Activated effector memory CD4-positive, alpha-beta T cell treated with anti-CD3 and anti-CD28 coated beads, Interleukin-2, amount 50 U/mL, for 16 hours (primary cell): ENCODE results near the gene KCP.
"Not testable (repeated sequence)": the region's sequence is repeated elsewhere in the genome, so short reads cannot be mapped to it uniquely, and the experiment has no call there.

Experiments
- DNase-seq: peaks from one replicate; pipeline ENCODE4 v3.0.0-alpha.2; 2020

The KCP gene

GRCh38 chr7:128910569-128910945, at the start of gene KCP:
Gene KCP (minus strand): TSS chr7:128910709. CDS start chr7:128910676, 33 bp downstream.
- DNase-seq, result no peak

DNA sequence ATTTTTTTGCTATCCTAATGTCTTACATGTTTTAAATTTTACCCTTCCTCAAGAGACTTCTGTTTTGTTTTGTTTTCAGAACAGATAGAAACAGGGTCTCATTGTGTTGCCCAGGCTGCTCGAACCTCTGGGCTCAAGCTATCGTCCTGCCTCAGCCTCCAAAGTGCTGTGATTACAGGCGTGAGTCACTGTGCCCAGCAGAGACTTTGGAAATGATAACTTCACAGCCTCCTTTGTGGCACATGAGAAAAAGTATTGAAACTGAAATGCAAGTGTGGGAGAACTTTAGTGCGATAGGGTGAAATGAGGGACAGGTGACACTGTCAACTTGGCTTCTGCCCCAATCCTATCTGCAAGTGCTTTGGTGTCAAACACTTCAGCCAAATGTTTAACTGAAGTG, 48.8 kb upstream of the KCP start:
- no peak for DNase-seq

- DNase-seq, result no peak
These were observed 45.5 kb upstream of the KCP start for GRCh38 chr7:128955981-128956380.

DNA sequence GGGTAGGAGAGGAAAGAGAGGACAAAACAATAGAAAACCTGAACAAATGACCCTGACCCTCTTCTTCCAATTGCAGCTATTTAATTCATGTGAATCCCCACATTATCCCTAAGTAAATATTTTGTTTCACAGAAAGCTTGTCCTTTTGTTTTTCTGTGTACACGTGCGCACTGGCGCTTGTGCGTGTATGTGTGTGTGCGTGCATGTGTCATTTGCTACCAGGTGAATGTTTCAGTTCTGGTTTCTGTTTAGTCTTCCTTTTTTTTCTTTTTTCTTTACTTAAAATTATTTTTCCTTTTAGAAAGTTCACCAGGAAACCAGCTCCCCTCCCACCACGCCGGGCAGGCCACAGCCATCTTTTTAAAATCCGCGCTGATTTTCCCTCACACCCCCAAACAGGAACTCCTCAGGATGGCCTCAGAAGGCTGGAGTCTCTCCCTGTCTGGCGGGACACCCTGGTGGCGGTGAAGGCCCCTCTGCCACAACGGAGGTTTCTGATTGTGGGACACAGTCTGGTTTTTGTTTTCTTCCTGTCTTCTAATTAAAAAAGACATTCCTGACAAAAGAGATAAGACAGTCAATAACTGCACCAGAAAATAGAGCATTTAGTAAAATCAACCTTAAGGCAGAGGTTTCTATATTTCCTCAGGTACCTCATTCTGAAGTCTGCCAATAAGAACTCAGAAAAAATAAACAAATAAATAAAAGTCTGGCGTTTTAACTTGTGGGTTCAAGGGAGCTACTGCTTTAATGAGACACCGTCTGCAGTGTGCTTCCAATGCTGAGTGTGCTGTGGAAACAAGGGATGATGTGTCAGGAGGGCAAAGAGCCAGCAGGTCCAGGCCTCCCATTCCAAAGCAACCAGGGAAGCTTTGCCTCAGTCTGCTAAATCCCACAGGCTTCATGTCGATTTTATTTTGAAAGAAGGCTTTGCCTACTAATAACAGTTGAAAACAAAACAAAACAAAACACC, 44.6 kb upstream of the KCP start:
- no peak for DNase-seq

GRCh38 chr7:128954150-128954549, 43.6 kb upstream of the KCP start:
- no peak for DNase-seq

- no peak for DNase-seq
These were observed 40.8 kb upstream of the KCP start for GRCh38 chr7:128951296-128951695.

DNA sequence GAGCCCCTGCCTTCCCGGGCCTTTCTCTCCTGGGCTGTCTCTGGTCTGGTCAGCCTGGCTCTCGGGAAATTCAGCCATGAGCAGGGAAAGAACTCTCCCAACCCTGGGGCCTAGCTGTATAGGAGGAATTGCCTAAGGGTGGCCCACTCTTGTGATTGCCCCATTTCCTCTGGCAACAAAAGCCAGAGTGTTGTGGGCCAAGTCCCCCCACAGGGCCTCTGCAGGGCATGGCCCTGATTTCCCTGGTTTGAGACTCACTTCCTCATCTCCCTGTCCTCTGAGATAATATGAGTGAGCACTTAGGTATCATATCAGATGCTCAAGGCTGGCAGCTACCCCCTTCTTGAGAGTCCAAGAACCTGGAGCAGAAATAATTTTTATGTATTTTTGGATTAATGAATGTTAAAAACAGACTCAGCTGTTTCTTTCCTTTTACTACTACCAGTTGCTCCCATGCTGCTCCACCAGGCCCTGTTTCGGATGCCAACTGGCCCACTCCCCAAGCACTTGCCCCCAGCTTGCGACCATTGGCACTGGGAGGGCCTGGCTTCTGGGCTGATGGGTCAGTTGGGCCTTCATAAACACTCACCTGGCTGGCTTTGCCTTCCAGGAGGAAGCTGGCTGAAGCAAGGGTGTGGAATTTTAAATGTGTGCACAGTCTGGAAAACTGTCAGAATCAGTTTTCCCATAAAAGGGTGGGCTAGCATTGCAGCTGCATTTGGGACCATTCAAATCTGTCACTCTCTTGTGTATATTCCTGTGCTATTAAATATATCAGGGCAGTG, 38.7 kb upstream of the KCP start:
- DNase-seq, result no peak

DNA sequence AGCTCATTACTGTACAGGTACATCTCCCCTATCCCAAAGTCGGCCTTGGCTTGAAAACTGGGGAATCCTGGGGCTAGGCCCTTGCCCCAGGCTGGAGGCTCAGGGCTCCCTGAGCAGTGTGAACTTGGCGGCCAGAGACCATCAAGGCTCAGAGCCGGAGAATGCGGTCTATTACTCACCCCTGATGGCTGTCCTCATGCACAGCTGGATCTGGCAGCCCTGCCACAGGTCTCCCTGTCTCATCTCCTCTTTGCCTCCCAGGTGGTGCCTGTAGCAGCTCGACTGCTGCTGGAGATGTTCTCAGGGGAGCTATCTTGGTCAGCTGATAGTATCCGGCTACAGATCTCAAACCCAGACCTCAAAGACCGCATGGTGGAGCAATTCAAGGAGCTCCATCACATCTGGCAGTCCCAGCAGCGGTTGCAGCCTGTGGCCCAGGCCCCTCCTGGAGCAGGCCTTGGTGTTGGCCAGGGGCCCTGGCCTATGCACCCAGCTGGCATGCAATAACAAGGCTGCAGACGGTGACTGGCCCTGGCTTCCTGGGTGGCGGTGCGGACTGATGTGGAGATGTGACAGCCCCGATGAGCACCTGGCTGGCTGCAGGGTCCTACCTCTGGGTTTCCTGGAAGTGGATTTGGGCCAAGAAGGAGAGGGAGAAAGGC, 37.9 kb upstream of the KCP start:
- no peak for DNase-seq

DNA sequence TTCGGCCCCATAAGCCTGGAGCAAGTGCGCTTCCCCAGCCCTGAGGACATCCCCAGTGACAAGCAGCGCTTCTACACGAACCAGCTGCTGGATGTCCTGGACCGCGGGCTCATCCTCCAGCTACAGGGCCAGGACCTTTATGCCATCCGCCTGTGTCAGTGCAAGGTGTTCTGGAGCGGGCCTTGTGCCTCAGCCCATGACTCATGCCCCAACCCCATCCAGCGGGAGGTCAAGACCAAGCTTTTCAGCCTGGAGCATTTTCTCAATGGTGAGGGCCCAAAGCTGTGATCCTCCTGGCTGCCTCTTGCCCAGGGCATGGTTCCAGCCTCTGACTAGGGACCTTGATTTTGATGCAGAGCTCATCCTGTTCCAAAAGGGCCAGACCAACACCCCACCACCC, 37.3 kb upstream of the KCP start:
- no peak for DNase-seq

- DNase-seq, result no peak
These were observed 36.7 kb upstream of the KCP start for GRCh38 chr7:128946936-128947830.

GRCh38 chr7:128945668-128946366, 35.3 kb upstream of the KCP start:
- DNase-seq, result no peak

GRCh38 chr7:128944487-128945236, 34.2 kb upstream of the KCP start:
- no peak for DNase-seq

DNA sequence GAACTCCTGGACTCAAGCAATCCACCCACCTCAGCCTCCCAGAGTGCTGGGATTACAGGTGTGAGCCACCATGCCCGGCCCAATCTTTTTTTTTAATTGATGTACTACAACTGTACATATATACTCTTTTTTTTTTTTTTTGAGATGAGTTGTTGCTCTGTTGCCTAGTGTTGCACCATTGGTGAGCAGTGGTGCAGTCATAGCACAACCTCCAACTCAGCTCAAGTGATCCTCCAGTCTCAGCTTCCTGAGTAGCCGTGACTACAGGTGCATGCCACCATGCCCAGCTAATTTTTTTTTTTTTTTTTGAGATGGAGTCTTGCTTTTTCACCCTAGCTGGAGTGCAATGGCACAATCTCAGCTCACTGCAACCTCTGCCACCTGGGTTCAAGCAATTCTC, 32.7 kb upstream of the KCP start:
- not testable (repeated sequence) for DNase-seq

GRCh38 chr7:128941946-128942526, 31.5 kb upstream of the KCP start:
- no peak for DNase-seq

DNA sequence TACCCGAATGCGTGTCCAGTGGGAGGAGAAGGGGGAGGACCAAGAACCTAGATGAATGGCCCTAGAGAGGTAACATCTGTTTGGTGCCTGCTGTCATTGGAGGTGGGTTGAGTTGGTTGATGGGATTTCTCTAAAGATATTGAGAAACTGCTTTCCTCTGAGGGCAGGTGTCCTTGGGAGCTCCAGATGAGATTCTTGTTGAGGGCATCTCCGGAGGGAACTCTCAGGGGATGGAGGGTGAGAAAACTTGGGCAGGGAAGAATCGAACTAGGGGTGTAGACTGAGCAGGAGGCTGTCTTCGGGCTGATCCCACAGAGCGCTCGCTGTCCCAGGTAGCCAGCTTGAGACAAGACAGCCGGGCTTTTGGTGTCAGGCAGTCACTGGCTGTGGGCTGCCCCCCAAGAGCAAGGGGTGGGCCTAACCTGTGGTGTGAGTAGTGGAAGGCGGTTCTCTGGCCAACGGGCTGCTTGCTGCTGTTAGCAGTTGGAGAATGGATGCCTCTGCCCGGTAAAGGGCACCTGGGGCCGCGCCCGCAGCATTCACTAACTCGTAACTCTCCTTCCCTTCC, 30.9 kb upstream of the KCP start:
- DNase-seq, result no peak

DNA sequence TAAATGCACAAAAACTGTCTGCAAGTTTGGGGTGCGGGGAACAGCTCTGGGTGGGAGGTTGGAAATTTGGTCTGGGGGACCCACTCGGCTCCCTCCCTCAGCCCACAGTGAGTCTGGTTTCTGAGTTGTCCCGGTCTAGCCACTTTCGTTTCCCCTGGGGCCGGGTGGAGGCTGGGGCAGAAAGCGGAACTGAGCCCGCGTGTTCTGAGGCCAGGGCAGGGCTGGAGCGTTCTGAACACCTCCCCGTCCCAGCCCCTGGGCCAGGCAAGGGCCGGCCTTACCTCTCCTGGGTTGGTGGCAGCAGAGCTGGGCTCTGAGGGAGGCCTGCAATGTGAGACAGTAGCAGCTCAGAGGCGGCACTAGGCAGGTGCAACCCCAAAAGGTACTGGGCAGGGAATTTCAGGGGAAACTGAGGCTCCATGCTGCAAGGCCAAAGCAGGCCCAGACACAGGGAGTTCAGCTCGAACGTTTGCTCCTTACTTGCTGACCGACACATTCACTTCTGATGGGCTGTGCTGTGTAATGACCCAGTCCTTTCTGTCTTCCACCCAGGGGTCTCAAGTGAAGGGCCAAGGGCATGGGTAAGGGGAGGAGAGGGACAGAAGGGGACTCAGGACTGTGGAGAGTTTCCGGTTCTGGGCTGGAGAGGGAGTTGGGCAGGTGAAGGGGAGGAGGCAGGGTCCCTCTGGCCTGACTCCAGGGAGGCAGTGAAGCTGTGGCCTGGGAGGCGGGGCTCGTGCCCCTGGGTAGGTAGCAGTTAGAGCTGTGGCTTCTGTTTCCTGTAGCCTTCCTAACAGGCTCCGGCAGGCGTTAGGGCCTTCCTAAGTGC, 30.2 kb upstream of the KCP start:
- DNase-seq, result peak; percentile 72

DNA sequence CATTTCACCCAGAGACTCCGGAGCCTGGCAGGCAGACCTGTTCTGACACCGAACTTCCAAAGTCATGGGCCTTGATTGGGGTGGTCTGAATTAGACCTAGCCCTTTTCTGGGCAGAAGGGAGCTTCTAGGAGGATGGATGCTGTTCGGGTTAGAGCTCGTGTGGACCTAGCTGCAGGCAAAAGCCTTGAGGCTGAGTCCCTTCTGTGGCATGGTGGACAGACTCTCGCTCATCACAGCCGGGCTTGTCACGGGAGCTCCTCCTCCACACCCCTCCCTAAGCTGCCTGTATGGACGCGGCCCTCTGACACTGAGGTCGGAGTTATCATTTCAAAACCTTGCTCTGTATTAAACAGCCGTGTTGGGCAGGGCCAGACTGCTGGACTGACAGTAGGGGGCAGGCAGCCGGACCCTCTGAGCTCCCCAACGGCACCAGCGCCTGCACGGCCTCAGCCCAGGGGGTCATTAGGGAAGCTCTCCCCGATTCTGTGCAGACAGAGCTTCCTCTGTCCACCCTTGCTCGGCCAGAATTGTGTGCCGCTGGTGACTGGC, 29.4 kb upstream of the KCP start:
- no peak for DNase-seq

DNA sequence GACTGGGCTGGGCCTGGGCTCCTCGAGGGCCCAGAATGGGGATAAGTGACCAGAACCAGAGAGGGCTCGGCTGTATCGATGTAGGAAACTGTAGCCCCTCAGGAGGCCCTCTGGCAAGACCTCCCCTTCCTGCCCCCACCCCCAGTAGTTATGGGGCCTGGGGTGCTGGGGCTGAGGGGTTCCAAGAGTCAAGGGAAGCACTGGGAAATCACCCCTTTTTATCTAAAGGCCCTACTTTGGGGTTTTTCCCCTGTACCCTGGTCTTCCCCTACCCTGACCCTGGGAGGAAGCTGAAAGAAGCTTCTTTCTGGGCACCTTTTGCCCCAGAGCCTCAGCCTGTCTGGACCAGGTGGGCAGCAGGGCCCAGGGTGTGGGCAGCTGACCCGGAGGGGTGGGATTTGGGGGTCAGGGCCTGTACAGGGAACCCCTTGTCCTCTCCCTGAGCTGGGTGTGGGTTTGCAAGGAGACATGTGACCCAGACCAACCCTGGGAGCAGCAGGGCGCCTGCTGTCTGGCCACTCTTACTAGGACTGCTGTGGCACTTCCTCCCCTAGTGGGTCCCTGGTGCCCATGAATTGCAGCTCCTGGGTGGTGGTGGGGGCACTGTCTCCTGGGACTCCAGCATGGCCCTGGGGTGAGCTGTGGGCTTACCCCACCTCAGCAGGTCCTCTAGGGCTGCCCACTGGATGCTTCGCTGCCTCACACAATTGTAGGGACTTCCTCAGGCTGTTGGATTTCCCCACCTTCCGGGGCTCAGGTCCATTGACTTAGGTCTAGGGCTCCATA, 28.8 kb upstream of the KCP start:
- DNase-seq, result peak; percentile 68
